HG03139 (cell line): ENCODE results near the gene TAF4.
"Not testable (repeated sequence)": the region's sequence is repeated elsewhere in the genome, so short reads cannot be mapped to it uniquely, and the experiment has no call there.

Experiments used
- ATAC-seq: cut with Tn5 transposase; IDR thresholded peaks from one replicate; pipeline ENCODE4 v1.9.1; 2021; ENCODE audit not compliant: unreplicated experiment

The TAF4 gene, protein sequence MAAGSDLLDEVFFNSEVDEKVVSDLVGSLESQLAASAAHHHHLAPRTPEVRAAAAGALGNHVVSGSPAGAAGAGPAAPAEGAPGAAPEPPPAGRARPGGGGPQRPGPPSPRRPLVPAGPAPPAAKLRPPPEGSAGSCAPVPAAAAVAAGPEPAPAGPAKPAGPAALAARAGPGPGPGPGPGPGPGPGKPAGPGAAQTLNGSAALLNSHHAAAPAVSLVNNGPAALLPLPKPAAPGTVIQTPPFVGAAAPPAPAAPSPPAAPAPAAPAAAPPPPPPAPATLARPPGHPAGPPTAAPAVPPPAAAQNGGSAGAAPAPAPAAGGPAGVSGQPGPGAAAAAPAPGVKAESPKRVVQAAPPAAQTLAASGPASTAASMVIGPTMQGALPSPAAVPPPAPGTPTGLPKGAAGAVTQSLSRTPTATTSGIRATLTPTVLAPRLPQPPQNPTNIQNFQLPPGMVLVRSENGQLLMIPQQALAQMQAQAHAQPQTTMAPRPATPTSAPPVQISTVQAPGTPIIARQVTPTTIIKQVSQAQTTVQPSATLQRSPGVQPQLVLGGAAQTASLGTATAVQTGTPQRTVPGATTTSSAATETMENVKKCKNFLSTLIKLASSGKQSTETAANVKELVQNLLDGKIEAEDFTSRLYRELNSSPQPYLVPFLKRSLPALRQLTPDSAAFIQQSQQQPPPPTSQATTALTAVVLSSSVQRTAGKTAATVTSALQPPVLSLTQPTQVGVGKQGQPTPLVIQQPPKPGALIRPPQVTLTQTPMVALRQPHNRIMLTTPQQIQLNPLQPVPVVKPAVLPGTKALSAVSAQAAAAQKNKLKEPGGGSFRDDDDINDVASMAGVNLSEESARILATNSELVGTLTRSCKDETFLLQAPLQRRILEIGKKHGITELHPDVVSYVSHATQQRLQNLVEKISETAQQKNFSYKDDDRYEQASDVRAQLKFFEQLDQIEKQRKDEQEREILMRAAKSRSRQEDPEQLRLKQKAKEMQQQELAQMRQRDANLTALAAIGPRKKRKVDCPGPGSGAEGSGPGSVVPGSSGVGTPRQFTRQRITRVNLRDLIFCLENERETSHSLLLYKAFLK

DNA sequence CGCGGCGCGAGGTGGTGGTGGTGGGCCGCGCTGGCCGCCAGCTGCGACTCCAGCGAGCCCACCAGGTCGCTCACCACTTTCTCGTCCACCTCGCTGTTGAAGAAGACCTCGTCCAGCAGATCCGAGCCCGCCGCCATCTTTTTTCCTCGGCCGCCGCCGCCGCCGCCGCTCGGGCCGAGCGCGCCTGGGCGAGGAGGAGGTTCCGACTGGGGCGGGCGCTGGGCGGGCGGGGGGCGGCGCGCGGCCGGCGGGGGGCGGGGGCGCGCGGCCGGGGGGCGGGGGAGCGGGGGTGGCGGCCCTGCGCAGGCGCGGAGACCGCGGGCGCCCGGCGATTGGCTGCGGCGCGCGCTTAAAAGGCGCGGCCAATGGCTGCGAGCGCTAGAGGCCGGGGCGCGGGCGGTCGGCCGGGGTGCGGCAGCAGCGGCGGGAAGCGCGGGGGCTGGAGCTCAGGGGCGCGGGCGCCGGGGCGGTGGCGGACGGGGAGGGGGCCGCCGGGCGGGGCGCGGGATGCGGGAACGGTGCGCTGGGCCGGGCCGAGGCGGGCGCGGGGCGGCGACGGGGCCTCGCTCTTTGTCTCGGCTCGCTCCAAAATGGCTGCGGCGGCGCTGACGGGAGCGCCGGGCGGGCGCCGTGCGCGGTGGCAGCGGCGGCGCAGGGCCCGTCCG lies at the start of gene TAF4:
TSS of gene TAF4 (minus strand) at position 208 of the 665 bp plus-strand sequence. CDS start at position 137, 71 bp downstream.
- peak; percentile 58 for ATAC-seq

DNA sequence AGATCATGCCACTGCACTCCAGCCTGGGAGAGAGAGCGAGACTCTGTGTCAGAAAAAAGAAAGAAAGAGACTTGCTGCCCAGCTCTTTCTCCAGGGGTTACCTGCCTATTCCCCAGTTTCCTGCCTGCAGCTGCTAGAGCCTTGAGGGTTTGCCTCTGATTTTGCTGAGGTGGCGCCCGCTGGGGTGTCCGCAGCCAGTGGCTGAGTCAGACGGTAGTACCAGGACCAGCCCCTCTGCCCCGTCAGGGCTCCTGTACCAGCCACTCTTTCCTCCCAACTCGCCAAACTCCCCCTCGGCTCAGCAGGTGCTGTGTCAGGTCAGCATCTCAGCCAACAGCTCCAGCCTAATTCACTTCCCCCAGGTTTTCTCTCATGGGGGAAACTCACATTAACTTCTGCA lies 49.2 kb upstream of the TAF4 start:
- ATAC-seq: no peak

DNA sequence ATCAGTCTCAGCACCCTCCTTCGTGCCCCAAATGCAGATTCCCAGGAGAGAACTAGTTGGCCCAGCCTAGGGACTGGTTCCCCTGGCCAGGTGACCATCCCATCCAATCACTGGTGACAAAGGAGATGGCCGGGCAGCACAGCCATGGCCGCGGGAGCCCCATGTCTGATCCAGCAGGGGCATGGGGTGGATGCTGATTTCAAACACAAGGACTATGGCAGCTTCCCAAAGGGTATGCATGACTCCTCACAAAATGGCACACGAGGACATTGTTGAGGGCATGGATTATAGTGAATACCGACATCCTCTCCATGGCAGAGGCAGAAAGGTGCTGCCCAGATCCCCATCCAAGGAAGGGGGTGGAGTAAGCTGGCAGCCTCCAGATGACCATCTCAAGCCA lies 46.7 kb upstream of the TAF4 start:
- no peak for ATAC-seq

DNA sequence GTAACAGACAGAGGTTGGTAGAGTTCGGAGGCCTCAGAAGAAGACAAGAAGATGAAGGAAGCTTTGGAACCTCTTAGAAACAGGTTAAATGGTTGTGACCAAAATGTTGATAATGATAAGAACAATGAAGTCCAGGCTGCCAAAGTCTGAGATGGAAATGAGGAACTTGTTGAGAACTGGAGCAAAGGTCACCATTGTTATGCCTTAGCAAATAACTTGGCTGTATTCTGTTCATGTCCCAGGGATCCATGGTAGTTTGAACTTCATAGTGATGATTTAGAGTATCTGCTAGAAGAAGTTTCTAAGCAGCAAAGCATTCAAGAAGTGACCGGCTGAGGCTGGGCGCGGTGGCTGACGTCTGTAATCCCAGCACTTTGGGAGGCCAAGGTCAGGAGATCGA lies 45.5 kb upstream of the TAF4 start:
- ATAC-seq: no peak

DNA sequence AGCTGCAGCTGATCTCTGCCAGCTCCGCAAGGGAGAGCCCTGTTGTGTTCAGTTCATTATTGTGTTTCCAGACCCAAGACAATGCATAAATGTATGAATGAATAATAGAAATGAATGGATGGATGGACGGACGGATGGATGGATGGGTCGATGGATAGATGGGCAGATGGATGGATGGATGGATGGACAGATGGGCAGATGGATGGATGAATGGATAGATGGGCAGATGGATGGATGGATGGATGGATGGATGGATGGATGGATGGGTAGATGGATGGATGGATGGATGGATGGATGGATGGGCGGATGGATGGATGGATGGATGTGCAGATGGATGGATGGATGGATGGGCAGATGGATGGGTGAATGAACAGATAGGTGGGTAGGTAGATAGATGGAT lies 39.9 kb upstream of the TAF4 start:
- ATAC-seq: no peak

DNA sequence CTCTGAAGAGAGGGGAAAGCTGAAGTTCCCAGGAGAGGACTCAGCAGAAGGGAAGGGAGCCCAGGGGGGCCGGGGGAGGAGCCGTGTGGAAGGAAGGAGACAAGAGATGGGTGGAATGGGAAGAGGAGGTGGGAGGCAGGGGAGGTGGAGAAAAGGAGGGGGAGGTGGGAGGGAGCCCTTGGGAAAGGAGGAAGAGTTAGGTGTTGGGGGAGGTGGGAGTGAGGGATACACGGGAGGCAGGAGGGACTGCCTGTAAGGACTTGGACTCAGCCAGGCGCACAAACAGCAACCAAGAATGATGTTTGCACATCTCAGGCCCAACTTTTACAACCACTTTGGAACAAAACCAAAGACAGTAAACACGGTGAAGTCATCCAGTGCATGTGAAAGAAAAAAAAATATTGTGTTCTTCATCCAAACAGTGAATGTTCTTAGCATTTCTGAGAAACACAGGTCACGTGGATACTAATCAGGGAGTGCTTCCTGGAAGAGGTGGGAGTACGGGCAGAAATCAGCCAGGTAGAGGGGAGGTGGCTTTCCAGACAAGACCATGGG lies 39.2 kb upstream of the TAF4 start:
- ATAC-seq: no peak

DNA sequence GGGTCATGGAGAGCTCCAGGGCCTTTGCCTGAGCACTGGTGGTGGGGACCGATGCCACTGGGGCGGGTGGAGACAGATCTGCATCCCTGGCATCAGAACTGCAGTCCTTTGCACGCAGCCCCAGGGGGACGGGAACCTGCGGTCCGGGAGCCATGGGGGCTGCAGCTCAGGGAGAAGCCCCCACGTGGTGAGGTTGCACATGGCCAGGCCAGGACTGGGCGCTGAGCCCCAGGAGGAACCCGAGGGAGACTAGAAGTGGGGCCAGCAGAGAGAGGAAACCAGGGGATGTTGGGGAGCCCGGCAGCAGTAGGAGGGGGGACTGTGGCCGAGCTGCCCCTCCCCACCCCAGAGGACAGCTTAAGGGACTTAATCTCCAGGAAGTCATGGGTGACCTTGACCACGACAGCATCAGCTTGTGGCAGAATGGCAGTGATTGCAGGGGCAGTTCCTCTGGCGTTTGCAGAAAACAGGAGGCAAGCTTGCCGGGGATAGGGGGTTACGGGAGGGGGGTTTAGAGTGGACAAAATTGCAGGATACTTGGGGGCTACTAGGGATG lies 38.6 kb upstream of the TAF4 start:
- ATAC-seq: no peak

DNA sequence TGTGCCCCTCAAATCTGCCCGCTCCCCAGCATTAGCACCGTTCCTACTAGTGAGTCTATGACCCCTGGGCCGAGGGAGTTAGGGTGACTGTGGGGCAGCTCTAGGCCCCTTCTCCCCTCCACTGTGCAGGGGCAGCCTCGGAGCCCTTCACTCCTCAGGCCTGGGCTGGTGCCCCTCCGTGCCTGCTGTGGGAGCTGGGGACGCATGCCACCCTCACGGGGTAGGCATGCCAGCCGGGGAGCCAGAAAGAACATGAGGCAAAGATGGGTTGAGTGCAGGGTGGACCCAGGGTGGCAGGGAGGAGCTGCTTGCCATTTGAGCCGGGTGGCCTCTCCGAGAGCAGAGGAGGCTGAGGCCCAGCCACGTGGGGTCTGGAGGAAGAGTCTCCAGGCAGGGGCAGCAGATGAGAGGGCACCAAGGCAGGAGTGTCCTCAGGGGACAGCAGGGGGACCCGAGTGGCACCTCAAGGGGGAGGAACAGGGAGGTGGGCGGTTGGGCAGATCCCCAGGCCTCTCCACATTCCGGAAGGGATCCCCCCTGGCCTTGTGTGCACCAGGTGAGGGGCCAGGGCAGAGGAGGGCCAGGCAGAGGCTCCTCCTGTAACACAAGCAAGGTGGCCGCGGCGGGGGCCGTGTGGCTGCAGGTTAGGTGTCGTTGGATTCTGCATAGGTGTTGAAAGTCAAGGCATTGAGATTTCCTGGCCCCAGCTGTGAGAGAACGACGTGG lies 38.0 kb upstream of the TAF4 start:
- no peak for ATAC-seq

DNA sequence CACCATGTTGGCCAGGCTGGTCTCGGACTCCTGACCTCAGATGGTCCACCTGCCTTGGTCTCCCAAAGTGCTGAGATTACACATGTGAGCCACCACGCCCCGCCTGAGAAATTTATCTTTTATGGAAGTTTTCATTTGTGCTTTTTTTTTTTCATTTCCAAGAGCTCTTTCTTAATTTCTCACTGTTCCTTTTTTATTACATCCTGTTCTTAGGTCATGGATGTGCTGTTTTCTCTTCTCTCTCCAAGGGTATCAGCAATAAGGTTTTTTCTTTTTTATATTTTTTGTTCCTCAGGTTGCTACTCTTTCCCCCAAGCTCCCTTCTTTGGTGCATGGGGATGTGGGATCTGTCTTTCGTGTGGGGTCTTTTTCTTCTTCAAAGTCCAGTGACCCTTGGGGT lies 35.4 kb upstream of the TAF4 start:
- ATAC-seq: no peak

DNA sequence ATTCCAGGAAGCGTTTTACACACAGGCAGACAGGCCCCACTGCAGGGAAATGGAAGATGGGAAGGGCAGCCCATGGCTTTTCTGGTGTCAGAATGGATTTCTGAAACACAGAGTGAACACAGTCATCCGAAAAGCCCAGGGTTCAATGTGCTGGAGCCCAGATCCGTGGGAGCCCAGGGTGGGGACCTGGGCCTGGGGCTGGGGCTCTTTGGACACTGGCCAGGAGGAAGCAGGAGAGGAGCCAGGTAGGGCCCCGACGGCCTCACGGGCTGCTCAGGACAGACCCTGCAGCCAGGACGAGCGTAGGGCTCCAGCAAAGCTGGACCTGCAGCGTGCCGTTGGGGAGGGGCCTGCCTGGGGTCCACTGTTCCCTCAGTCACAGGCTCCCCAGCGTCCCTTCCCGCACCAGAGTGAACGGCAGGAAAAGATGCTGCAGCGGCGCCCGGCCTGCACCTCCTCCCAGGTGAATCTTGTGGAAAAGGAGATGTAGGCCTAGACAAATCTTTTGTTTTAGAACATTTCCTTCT lies 32.3 kb upstream of the TAF4 start:
- ATAC-seq: no peak

DNA sequence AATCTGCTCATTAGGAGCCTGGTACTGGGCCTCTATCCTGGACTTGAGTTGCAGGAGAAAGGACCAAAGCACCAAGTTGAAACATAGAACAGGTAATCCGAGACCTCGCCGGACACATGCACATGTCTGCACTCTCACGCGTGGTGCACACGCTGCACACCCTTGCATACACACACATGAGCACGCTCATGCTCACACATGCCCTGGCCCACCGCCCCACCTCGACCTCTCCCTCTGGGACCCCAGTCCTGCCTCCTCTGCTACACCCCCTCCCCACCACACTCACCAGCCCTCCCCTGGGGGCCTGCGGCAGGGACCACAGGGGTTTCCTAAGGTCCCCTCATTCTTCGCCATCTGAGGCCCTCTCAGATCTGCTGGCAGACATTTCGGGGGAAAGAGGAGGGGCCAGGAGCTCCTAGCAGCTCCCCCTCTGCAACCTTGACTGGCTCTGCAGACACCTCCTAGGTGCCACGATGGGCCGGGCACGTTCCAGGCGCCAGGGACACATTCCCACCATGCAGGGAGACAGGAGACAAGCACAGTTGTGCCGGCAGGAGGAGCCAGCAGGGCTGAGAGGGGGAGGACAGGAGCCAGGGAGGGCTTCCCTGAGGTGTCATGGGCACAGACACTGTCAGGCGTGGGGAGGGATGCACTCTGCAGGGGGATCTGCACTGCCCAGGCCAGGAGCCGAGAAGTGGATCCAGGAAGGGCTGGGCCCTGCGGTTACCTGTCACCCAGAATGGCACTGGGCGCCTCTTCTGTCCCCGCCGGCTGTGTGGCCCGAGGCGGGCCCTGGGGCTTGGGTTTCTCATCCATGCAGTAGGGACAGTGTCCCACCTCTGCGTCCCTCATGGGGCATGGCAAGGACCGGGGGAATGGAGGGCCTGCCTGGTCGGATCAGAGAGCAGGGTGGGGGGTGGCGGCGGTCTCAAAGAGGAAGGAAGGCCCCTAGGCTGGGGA lies 31.0 kb upstream of the TAF4 start:
- ATAC-seq: no peak

DNA sequence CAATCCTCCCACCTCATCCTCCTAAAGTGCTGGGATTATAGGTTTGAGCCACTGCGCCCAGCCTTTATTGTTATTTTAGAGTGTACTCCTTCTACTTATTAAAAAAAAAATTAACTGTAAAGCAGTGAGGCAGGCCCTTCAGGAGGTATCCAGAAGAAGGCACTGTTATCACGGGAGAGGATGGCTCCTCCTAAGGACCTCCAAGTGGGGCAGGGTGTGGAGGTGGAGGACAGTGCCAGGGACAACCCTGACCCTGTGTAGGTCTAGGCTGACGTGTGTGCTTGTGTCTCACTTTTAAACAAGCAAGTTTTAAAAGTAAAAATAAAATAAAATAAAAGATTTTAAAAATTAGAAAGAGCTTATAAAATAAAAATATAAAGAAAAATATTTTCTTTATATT lies 23.7 kb upstream of the TAF4 start:
- no peak for ATAC-seq

DNA sequence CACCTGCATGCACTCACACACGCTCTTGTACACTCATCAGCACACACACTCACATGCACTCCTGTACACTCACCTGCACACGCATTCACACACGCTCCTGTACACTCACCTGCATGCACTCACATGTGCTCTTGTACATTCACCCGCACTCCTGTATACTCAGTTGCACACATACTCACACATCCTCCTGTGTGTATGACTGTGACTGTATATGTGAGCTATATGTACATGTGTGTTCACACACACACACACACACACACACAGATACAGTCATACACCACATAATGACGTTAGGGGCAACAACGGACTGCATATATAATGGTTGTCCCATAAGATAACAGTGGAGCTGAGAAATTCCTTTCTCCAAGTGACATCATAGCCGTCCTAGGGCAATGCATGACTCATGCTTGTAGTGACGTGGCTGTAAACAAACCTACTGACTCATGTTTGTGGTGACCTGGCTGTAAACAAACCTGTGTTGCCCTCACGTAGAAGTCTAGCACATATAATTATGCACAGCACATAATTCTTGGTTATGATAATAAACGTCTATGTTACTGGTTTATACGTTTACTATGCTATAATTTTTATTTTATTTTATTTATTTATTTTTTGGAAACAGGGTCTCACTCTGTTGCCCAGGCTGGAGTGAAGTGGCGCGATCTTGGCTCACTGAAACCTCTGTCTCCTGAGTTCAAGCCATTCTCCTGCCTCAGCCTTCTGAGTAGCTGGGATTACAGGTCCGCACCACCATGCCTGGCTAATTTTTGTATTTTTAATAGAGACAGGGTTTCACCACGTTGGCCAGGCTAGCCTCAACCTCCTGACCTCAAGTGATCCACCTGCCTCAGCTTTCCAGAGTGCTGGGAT lies 22.8 kb upstream of the TAF4 start:
- ATAC-seq: no peak

DNA sequence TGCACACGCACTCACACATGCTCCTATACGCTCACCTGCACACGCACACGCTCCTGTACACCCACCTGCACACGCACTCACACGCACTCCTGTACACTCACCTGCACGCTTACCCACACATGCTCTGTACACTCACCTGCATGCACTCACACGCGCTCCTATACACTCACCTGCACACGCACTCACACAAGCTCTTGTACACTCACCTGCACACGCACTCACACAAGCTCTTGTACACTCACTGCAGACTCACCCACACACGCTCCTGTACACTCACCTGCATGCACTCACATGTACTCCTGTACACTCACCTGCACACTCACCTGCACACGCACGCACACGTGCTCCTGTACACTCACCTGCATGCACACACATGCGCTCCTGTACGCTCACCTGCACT lies 22.0 kb upstream of the TAF4 start:
- no peak for ATAC-seq

DNA sequence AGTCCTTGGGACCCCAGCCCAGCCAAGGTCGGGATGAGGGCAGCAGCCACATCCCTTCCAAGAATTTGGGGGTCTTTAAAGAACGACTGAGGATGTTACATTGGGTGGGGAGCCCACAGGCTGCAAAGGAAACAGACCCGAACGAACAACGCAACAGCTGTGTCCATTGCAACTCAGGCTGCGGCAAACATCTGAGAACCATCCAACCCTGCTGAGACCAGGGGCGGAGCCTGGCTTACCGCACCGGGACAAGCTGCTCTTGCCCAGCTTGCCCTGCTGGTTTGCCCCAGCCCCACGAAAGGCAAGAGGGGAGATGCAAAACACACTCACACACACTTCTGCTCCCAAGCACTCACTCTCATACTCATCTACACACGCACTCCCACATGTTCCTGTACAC lies 21.5 kb upstream of the TAF4 start:
- ATAC-seq: no peak

DNA sequence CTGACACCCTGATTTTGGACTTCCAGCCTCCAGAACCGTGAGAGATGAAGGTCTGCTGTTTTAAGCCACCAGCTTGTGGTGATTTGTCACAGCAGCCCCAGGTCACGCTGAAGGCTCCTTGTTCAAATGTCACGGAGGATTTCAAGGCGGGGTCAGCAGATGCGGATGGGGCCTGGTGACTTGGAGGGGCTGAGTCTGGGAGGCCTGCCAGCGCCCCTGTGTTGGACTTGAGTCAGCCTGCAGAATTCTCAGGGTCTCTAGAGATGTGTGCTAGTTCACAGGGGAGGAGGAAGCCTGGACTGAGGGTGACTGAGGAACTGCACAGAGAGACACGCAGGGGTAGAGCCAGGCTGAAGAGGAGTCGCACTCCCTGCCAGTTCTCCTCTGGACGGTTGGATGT lies 19.5 kb upstream of the TAF4 start:
- no peak for ATAC-seq

DNA sequence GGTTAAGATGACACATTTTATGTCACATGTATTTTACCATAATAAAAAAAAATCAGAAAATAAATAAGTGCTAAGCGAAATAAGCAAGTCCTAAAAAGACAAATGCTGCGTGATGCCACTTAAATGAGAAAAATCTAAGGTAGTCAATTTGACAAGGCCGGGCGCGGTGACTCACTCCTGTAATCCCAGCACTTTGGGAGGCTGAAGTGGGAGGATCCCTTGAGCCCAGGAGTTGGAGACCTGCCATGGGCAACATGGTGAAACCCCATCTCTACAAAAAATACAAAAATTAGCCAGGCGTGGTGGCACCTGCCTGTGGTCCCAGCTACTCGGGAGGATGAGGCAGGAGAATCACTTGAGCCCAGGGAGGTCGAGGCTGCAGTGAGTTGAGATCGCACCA lies 18.5 kb upstream of the TAF4 start:
- ATAC-seq: not testable (repeated sequence)

DNA sequence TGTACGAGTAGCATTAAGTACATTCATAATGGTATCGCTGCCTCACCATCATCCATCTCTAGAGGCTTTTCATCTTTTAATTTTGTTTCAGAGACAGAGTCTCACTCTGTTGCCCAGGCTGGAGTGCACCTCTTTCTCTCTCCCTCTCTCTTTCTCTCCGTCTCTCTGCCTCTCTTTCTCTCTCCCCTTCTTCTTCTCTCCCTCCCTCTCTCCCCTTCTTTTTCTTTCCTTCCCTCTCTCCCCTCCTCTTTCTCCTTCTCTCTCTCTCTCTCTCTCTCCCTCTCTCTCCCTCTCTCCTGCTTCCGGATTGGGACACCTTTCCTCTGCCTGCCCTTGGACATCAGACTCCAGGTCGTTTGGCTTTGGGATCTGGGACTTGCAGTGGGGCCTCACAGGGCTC lies 17.6 kb upstream of the TAF4 start:
- no peak for ATAC-seq
